H9 (cell line): Measurements from ENCODE around the gene WDR7. TPM values are rescaled to one million over a fixed set of nuclear protein-coding genes. Genes with fewer than 3 reads are reported as not detected.

Experiments
- DNase-seq: peaks from one replicate; pipeline ENCODE4 v3.0.0-alpha.2; 2017
- H2AFZ ChIP-seq: one replicate; pipeline ENCODE4 v1.6.1; 2013; ENCODE audit warnings: mild to moderate bottlenecking, low read length, control low read depth, moderate library complexity
- H2AK5ac ChIP-seq: 2 replicates; pipeline ENCODE4 v1.6.1; 2013; ENCODE audit warnings: low read length, control low read depth, mixed read lengths; ENCODE audit not compliant: insufficient read length
- H2BK120ac ChIP-seq: one replicate; pipeline ENCODE4 v1.6.1; 2013; ENCODE audit warnings: low read depth, mild to moderate bottlenecking, low read length, control low read depth, inconsistent platforms; ENCODE audit not compliant: poor library complexity, severe bottlenecking
- H2BK12ac ChIP-seq: 2 replicates; pipeline ENCODE4 v1.6.1; 2013; ENCODE audit warnings: low read length, control low read depth, mixed read lengths, low read depth; ENCODE audit not compliant: insufficient read length
- H2BK15ac ChIP-seq: 2 replicates; pipeline ENCODE4 v1.6.1; 2013; ENCODE audit warnings: low read depth, low read length, control low read depth
- H2BK20ac ChIP-seq: one replicate; pipeline ENCODE4 v1.6.1; 2013; ENCODE audit warnings: low read depth, mild to moderate bottlenecking, low read length, control low read depth, inconsistent platforms; ENCODE audit not compliant: poor library complexity, severe bottlenecking
- H2BK5ac ChIP-seq: 2 replicates; pipeline ENCODE4 v1.6.1; 2013; ENCODE audit warnings: low read length, control low read depth, mixed read lengths; ENCODE audit not compliant: insufficient read length
- H3K14ac ChIP-seq: 2 replicates; pipeline ENCODE4 v1.6.1; 2013; ENCODE audit warnings: low read length, control low read depth; ENCODE audit not compliant: insufficient read depth
- H3K18ac ChIP-seq: 2 replicates; pipeline ENCODE4 v1.6.1; 2013; ENCODE audit warnings: low read depth, mild to moderate bottlenecking, mixed read lengths, low read length, control low read depth; ENCODE audit not compliant: insufficient read length
- H3K23ac ChIP-seq: 2 replicates; pipeline ENCODE4 v1.6.1; 2013; ENCODE audit warnings: low read length, control low read depth, mixed read lengths, low read depth; ENCODE audit not compliant: insufficient read length
- H3K23me2 ChIP-seq: 2 replicates; pipeline ENCODE4 v1.6.1; 2013; ENCODE audit warnings: low read depth, mild to moderate bottlenecking, mixed read lengths, low read length, control low read depth; ENCODE audit not compliant: insufficient read length, poor library complexity, severe bottlenecking
- H3K27ac ChIP-seq: 2 replicates; pipeline ENCODE4 v1.5.1; 2013; ENCODE audit warnings: low read length, control low read depth, mixed read lengths, low read depth; ENCODE audit not compliant: insufficient read length
- H3K27me3 ChIP-seq: 2 replicates; pipeline ENCODE4 v1.6.1; 2013; ENCODE audit warnings: low read length, control low read depth, inconsistent platforms; ENCODE audit not compliant: insufficient read depth
- H3K4ac ChIP-seq: 2 replicates; pipeline ENCODE4 v1.6.1; 2013; ENCODE audit warnings: low read depth, mild to moderate bottlenecking, control low read depth, inconsistent platforms, low read length, moderate library complexity
- H3K4me1 ChIP-seq: 2 replicates; pipeline ENCODE4 v1.6.1; 2013; ENCODE audit warnings: low read length, control low read depth, inconsistent platforms; ENCODE audit not compliant: insufficient read depth
- H3K4me2 ChIP-seq: 2 replicates; pipeline ENCODE4 v1.6.1; 2013; ENCODE audit warnings: low read length, control low read depth, mixed read lengths; ENCODE audit not compliant: insufficient read length, insufficient read depth
- H3K56ac ChIP-seq: 2 replicates; pipeline ENCODE4 v1.6.1; 2013; ENCODE audit warnings: low read depth, mild to moderate bottlenecking, mixed read lengths, low read length, control low read depth; ENCODE audit not compliant: insufficient read length
- H3K79me1 ChIP-seq: 2 replicates; pipeline ENCODE4 v1.6.1; 2013; ENCODE audit warnings: low read depth, mild to moderate bottlenecking, moderate library complexity, low read length, control low read depth, inconsistent platforms; ENCODE audit not compliant: insufficient read depth, poor library complexity, severe bottlenecking
- H3K79me2 ChIP-seq: 2 replicates; pipeline ENCODE4 v1.6.1; 2013; ENCODE audit warnings: low read length, control low read depth, inconsistent platforms; ENCODE audit not compliant: insufficient read depth
- H3K9ac ChIP-seq: 2 replicates; pipeline ENCODE4 v1.6.1; 2013; ENCODE audit warnings: low read length, control low read depth, mixed read lengths; ENCODE audit not compliant: insufficient read length; ENCODE audit errors: extremely low read depth
- H3K9me3 ChIP-seq: one replicate; pipeline ENCODE4 v1.6.1; 2013; ENCODE audit warnings: low read depth, low read length, inconsistent platforms; ENCODE audit not compliant: control insufficient read depth
- H3T11ph ChIP-seq: one replicate; pipeline ENCODE4 v1.6.1; 2013; ENCODE audit warnings: mild to moderate bottlenecking, low read length, control low read depth, inconsistent platforms
- H4K20me1 ChIP-seq: one replicate; pipeline ENCODE4 v1.6.1; 2013; ENCODE audit not compliant: control insufficient read depth, insufficient read length, insufficient read depth
- H4K5ac ChIP-seq: 2 replicates; pipeline ENCODE4 v1.6.1; 2013; ENCODE audit warnings: low read depth, mild to moderate bottlenecking, mixed read lengths, low read length, control low read depth; ENCODE audit not compliant: insufficient read length
- H4K8ac ChIP-seq: replicated peaks from 2 replicates; pipeline ENCODE4 v1.6.1; 2013; ENCODE audit warnings: low read length, control low read depth, mixed read lengths, low read depth; ENCODE audit not compliant: insufficient read length
- H4K91ac ChIP-seq: 2 replicates; pipeline ENCODE4 v1.6.1; 2013; ENCODE audit warnings: low read depth, mild to moderate bottlenecking, moderate library complexity, mixed read lengths, low read length, control low read depth; ENCODE audit not compliant: insufficient read length
- H3K27ac Mint-ChIP-seq, 3 experiments: 2 replicates in 2 of 3; 3 replicates in 1 of 3; pipeline ENCODE4 v1.8.0; 2020 to 2021; ENCODE audit warnings: mixed read lengths in 3 of 3, mild to moderate bottlenecking in 1 of 3, moderate library complexity in 1 of 3
- H3K27me3 Mint-ChIP-seq: 2 replicates; pipeline ENCODE4 v1.8.0; 2021; ENCODE audit warnings: low read depth, mild to moderate bottlenecking, moderate library complexity, mixed read lengths
- H3K36me3 Mint-ChIP-seq, 3 experiments: 2 replicates in 2 of 3; 3 replicates in 1 of 3; pipeline ENCODE4 v1.8.0; 2020 to 2021; ENCODE audit warnings: low read depth in 3 of 3, mixed read lengths in 3 of 3; ENCODE audit not compliant: insufficient read depth in 1 of 3
- H3K4me1 Mint-ChIP-seq, 2 experiments: 2 replicates each; pipeline ENCODE4 v1.8.0; 2020; ENCODE audit warnings: mixed read lengths in 2 of 2
- H3K4me3 Mint-ChIP-seq, 2 experiments: 2 replicates in 1 of 2; 3 replicates in 1 of 2; pipeline ENCODE4 v1.8.0; 2020 to 2021; ENCODE audit warnings: mild to moderate bottlenecking in 2 of 2, mixed read lengths in 2 of 2, moderate library complexity in 1 of 2
- H3K9me3 Mint-ChIP-seq, 2 experiments: 2 replicates in 1 of 2; 3 replicates in 1 of 2; pipeline ENCODE4 v1.8.0; 2020; ENCODE audit warnings: mild to moderate bottlenecking in 2 of 2, mixed read lengths in 2 of 2, moderate library complexity in 1 of 2
- WGBS: extraction: QIAGEN DNeasy Blood & Tissue Kit; methylation state at CpG from one replicate; pipeline ENCODE4 v1.1.7; 2013; ENCODE audit warnings: missing lambda C conversion rate, low lambda C conversion rate, mixed read lengths; ENCODE audit not compliant: insufficient read length; ENCODE audit errors: extremely low coverage; 5-methylcytosine and 5-hydroxymethylcytosine counted together
- total RNA-seq: library from RNA; stranded (reverse); gene quantifications from 2 replicates; pipeline ENCODE4 v1.2.1, GENCODE V29; 2021
- TF ChIP-seq, protein P1 (sequence below): fragments of 200-600 bp; sonication (generic); conservative IDR thresholded peaks from 3 replicates; pipeline ENCODE4 v1.8.0; 2021; ENCODE audit warnings: antibody characterized with exemption, mild to moderate bottlenecking

The WDR7 gene
- total RNA-seq, 1 experiment from 2014 or later = 14.8 TPM

DNA sequence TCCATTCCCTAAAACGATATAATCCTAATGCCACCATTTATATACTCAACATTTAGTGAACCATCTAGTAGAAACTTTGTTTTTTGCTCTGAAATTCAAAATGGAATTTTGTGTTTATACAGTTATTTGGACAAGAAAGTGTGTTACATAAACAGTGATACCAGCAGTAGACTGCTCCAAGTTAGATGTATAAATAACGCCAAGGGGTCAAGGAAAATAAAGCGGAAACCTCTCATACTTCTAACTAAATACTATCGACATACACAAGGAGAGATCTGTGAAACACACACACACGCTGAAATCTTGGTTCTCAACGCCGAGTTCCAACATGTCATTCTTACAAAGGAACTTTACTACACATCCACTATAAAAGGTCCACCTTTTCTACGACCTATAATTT is 14.0 kb upstream of the WDR7 start:
- Histone ChIP-seq H2BK15ac (no peak overlapping the region), H3K79me2 (peaks cover 43% of the 10 kb centered on the region), H4K91ac (no peak overlapping the region), H2BK20ac (no peak overlapping the region), H3K4me1 (no peaks in the 10 kb centered on the region), H2BK12ac (no peak overlapping the region), H4K5ac (no peak overlapping the region), H3K18ac (no peak overlapping the region), H4K8ac (no peak overlapping the region), H2AK5ac (no peak overlapping the region), H3K56ac (no peak overlapping the region), H3K4ac (no peak overlapping the region), H3K14ac (no peak overlapping the region), H3K4me2 (peak overlapping the region; percentile 99), H2AFZ (no peak overlapping the region), H3K23ac (no peak overlapping the region), H3K27me3 (no peaks in the 10 kb centered on the region), H4K20me1 (no peaks in the 10 kb centered on the region), H2BK5ac (no peak overlapping the region), H3T11ph (no peak overlapping the region), H3K27ac (no peak overlapping the region), H3K79me1 (no peaks in the 10 kb centered on the region), H2BK120ac (no peak overlapping the region), H3K9ac (peak overlapping the region; percentile 85), H3K9me3 (no peaks in the 10 kb centered on the region), H3K23me2 (peaks cover 8% of the 10 kb centered on the region)
- H3K4me1 Mint-ChIP-seq = peaks cover 11 to 16% of the 10 kb centered on the region in 2 experiments
- peaks cover 7% of the 10 kb centered on the region for H3K27me3 Mint-ChIP-seq
- no peak for DNase-seq
- peaks cover 9 to 22% (median 18%) of the 10 kb centered on the region in 3 experiments; a peak in 6 of 7 replicates for H3K36me3 Mint-ChIP-seq
- H3K4me3 Mint-ChIP-seq = peak overlapping the region; percentile 98 to 99
- H3K27ac Mint-ChIP-seq = peak overlapping the region in 2 of 3 experiments; percentile 100; a peak in 2 of 7 replicates
- TF ChIP-seq, protein P1, sequence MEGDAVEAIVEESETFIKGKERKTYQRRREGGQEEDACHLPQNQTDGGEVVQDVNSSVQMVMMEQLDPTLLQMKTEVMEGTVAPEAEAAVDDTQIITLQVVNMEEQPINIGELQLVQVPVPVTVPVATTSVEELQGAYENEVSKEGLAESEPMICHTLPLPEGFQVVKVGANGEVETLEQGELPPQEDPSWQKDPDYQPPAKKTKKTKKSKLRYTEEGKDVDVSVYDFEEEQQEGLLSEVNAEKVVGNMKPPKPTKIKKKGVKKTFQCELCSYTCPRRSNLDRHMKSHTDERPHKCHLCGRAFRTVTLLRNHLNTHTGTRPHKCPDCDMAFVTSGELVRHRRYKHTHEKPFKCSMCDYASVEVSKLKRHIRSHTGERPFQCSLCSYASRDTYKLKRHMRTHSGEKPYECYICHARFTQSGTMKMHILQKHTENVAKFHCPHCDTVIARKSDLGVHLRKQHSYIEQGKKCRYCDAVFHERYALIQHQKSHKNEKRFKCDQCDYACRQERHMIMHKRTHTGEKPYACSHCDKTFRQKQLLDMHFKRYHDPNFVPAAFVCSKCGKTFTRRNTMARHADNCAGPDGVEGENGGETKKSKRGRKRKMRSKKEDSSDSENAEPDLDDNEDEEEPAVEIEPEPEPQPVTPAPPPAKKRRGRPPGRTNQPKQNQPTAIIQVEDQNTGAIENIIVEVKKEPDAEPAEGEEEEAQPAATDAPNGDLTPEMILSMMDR = no peak
- no peaks in the 10 kb centered on the region; a peak in 1 of 5 replicates for H3K9me3 Mint-ChIP-seq
- no CpG with 5 or more reads among the region's 8 CpGs for WGBS
